Inflammatory macrophage treated with lipopolysaccharide for 4 hours (primary cell): Measurements from ENCODE around the gene NUDT14.

Experiments
- DNase-seq: peaks from one replicate; pipeline ENCODE4 v3.0.0-alpha.2; 2020

NUDT14 gene

GRCh38 chr14:105180592-105181548 is at the start of gene NUDT14:
NUDT14 (minus strand) TSS chr14:105181312; CDS start chr14:105181209, 103 bp downstream.
- DNase-seq: peak; percentile 55

GRCh38 chr14:105229099-105229655 is 48.1 kb upstream of the NUDT14 start:
- no peak for DNase-seq

- DNase-seq: no peak
Observed at GRCh38 chr14:105228562-105228961, 47.5 kb upstream of the NUDT14 start.

DNA sequence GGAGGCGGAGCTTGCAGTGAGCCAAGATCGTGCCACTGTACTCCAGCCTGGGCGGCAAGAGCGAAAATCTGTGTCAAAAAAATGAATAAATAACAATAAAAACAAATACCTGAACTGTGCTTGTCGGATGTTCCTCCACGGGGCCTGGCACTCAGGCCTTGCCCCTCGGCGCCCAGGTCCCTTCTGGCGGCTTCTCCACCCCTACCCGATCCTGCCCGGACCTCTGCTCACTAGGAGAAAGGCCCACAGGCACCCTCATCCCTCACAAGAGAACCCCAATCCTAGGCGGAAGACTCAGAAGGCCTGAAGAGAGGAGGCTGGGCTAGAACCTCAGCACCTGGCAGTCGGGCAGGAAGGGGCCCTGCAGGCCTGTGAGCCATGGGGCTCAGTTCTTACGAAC is 46.2 kb upstream of the NUDT14 start:
- DNase-seq: no peak

- DNase-seq: no peak
Observed at GRCh38 chr14:105226198-105226597, 45.1 kb upstream of the NUDT14 start.

- DNase-seq: no peak
Observed at GRCh38 chr14:105224845-105225570, 43.9 kb upstream of the NUDT14 start.

DNA sequence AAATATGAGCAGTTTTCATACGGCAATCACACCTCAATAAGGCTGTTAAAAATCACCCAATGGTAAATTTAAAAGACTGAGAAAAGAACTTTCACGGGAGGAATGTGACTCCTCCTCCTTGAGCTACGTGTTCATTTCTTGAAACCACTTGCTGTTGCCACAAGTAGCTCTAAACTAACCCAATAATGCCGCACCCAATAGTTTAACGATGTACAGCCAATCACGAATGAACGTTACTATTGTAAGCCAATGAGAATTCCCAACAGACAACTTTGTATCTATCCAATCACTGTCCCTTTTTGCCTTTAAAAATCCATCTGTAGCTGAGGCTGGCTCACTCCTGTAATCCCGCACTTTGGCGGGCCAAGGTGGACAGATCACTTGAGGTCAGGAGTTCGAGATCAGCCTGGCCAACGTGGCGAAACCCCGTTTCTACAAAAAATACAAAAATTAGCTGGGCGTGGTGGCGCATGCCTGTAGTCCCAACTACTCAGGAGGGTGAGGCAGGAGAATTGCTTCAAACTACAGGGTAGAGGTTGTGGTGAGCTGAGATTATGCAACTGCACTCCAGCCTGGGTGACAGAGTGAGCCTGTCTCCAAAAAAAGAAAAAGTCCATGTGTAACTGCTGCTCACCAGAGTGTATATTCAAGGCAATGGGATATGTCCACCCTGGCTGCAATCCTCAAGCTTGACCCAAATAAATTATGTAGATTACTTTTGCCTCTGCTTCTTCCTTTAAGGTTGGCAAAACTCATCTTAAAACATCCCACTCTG is 42.8 kb upstream of the NUDT14 start:
- no peak for DNase-seq

- DNase-seq: no peak
Observed at GRCh38 chr14:105223260-105223659, 42.1 kb upstream of the NUDT14 start.

GRCh38 chr14:105221598-105222178 is 40.6 kb upstream of the NUDT14 start:
- no peak for DNase-seq

- DNase-seq: no peak
Observed at GRCh38 chr14:105220699-105221597, 39.8 kb upstream of the NUDT14 start.

DNA sequence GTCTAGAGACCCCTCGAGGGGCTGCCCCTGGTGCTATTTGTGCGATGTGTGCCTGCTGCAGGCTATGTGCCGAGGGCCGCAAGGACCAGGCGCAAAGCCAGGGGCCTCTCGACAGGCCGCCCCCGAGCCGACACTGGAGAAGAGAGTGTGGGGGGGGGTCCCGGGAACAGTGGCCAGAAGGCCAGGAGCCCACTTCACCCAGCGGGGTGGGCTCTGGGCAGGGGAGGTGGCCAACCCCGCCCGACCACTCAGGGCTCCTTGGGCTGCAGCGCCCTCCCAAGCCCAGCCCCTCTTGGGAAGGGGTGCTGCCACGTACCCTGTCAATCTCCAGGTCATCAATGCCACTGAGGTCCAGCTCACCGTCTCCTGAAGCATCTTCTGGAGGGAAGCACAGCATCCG is 38.6 kb upstream of the NUDT14 start:
- DNase-seq: no peak

GRCh38 chr14:105219043-105219612 is 38.0 kb upstream of the NUDT14 start:
- no peak for DNase-seq

DNA sequence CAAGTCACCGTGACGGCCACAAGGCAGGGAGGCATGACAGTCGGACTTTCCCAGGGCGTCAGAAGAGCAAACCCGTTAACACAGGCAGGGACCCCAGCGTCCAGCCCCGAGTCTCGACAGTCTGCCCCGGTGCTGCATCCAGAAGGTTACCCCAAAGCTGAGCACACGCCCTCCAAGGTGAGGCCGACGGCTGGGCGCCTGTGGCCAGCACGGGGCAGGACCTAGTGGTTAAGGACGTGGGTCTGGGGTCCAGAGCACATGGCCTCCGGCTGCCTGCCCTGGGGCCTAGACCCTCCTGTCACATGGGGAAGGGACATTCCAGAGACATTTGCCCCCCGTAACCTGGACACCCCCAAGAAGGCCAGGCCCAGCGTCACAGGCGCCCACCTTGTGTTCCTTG is 37.5 kb upstream of the NUDT14 start:
- no peak for DNase-seq

GRCh38 chr14:105217774-105218173 is 36.7 kb upstream of the NUDT14 start:
- DNase-seq: no peak

DNA sequence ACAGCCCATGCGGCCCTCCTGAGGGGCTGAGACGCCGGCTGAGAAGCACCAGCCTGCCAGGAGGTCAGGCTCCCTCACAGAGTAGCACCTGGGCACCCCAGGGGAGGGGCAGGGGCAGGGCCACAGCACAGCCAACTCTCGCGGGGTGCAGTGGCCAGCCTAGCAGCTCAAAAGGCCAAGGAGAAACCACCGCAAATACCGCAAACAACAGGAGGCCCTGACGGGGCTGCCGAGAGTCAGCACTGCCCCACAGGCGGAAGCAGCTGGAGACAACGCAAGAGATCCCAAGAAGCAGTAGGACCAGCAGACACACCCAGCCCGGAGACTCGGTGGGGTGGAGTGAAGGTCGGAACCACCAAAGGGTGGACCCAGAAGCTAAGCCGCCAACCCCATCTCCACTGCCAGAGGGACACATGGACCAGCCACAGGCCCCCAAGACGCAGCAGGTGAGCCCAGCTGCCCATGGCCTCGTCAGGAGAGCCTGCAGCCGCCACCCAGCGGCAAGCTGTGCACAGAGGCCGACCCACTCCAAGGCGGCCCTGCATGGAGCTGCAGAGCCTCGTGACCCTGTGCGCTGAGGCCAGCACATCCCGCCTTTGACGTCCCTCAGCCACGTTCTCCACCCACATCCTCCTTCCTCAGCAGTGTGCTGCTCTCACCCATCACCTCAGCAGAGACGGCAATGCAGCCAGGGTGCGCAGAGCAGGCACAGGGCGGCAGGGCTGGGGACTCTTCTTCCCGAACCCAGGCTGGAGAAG is 35.6 kb upstream of the NUDT14 start:
- DNase-seq: no peak

DNA sequence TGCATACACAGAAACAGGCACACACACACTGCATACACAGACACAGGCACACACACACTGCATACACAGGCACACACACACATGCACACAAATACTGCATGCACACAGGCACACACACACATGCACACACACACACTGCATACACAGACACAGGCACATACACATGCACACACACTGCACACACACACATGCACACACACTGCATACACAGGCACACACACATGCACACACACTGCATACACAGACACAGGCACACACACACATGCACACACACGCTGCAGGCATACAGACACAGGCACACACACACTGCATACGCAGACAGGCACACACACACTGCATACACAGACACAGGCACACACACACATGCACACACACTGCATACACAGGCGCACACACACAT is 34.5 kb upstream of the NUDT14 start:
- no peak for DNase-seq

DNA sequence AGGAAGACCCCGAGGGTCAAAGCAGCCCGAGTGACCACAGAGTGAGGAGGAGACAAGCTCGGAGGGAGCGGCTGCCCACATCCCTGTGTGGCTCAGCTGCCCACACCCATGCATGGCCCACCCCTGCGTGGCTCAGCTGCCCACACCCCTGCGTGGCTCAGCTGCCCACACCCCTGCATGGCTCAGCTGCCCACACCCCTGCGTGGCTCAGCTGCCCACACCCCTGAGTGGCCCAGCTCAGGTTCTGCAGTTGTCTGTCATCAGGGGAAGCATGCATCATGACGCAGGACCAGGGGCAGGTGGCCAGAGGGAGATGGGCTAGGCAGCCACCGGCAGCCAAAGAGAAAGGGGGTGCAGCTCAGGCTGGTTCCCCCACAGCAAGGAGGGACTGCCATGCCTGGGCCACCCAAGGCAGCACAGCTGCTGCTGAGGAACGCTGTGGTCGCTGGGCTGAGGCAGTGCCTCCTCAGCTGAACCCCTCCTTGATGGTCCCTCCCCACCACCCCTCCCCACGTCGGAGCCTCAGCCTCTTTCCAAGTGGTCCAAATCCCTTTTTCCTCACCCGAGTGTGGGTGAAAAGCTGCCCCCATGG is 33.3 kb upstream of the NUDT14 start:
- DNase-seq: no peak

DNA sequence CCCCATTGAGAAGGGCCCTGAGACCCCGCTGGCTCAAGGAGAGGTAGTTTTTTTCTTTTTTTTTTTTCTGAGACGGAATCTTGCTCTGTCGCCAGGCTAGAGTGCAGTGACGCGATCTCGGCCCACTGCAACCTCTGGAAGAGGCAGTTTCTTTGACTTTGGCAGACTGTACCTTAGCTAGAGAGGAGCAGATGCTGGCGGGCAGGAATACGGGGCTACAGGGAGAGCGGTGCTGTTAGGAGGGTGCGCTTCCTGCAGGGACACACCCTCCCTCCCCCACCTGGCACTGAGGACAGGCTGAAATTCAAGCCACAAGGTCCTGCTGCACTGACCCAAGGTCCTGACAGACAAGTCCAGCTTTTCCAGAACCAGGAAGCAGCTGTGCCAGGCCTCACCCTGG is 32.2 kb upstream of the NUDT14 start:
- no peak for DNase-seq

- no peak for DNase-seq
Observed at GRCh38 chr14:105212541-105213300, 31.6 kb upstream of the NUDT14 start.
